GM21360 (cell line): Measurements from ENCODE around the gene NEK6.

Source experiments
- ATAC-seq: cut with Tn5 transposase; IDR thresholded peaks from one replicate; pipeline ENCODE4 v1.9.1; 2021; ENCODE audit warnings: mild to moderate bottlenecking, moderate library complexity; ENCODE audit not compliant: unreplicated experiment

NEK6 gene

DNA sequence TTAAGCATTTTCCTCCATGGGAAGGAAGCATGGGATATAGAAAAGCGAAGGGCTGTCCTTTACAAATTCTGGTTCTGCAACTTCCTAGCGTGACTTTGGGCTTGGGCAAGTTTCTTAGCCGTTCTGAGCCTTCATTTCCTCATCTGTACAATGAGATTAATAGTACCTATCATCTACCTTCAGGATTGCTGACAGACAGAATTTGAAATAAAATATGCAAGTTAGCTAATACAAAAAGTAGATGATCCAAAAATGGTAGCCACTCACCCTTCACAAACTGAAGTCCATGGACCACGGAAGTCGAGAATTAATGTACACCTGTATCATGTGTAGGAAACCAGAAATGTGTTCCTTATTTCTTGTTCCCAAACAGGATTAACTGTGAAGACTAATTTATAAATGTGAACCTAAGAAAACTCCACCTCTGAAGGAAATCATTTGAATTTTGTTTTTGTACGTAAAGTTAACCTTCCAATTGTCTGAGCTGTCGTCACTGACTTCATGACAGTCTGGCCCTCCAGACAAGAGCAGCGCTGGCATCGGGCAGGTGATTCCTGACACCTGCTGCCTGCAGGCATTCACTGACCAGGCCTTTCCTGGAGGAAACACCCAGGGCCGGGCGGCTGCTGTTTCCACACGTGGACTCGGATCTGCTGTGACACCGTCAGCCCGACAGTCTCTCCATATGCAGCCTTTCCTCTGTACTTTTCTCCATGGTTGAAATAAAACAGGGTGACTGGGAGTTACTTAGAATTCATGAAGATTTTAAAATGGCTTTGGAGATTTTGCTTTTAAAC, 94.1 kb downstream of the NEK6 start:
- ATAC-seq: no peak

DNA sequence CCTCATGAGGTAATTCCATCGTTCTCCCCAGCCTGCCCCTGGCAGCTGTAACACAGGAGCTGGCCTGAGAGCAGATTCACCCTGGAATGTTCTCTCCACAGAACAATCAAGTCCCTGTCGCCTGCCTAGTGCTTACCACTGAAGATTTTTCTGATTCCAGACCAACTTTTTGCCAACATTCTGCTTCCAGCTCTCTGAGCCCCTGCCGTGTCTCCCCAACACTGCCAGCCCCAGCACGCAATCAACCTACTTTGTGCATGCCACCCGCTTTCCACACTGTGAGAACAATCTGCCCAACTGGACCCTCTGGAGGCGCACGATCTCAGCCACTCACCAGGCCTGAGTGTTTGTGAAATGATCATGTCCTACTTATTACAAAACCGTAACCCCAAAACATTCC, 94.9 kb downstream of the NEK6 start:
- ATAC-seq: no peak

DNA sequence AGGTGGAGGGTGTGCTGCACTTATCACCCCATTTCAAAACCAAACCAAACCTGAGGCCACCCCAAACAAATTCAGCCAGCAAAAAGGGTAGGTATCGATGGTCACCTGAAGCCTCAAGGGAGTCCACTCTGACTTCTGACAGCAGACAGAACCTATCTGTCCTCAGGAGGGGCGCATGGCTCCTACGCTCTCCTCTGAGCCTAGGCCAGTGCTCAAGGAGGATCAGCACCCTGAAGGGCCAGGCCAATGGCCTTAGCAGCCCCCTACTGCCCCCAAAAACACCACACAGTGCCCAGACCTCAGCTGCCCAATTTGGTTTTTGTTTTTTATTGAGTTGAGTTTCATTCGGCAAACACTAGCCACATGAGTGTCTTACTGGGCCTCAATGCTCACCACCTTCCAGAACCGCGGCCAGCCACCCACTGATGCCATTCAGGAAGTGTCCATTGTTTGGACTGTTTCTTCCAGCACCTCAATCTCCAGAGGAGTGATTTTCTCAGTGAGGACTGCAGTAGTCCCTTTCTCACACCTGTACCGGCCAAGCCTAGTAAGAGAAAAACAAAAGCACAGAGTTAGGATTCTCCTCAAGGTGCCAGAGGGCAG, 95.5 kb downstream of the NEK6 start:
- no peak for ATAC-seq

DNA sequence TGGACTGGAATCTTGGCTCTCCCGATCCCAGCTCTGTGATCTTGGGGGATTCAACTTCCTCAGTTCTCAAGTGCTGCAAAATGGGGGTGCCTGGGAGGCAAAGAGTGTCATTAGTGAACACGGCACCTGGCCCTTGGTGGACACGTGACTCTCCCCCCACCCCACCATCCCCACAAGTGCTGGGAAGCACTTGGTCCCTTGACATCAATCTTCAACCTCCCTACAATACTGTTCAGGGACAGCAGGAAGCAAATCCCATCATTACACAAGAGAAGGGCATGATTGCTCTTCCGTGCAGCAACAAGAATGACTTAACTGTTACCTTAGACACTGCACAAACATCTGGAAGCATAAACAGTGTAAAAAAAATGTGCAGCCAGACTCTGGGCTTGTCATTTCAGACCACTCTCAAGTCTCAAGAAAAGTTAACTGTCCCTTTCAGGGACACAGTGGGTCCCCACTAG, 96.1 kb downstream of the NEK6 start:
- no peak for ATAC-seq

DNA sequence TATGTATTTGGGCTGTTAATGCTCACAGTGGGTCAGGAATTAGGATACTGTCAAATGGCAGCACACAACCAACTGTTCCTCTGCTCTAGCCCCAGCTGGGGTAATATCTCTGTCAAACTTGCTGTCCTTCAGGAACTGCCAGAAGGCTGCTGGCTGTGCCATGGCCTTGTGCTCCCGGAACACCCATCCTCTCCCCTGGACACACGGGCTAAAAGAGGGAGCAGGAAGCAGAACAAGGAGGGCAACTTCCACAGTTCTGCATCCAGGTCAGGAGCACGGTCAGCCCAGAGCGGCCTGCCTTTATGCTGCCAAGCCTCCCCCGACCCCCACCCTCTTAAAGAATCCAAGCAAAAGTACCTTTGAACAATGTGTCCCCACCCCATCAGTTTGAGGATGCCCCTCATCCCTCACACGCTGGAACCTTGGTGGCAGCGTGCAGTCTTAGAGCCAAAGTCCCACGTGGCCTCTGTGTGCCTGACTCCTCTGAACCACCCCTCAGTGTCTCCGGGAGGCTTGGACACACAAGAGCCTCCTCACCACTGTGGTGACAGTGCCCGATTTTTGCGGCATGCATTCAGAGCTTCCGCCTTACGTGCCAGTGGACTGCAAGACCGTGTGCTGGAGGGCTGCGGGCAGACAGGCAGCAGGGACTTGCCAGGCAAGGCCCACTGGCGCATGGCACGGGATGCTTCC, 96.7 kb downstream of the NEK6 start:
- ATAC-seq: no peak

- no peak for ATAC-seq
These were observed 97.5 kb downstream of the NEK6 start for GRCh38 chr9:124355039-124355940.

DNA sequence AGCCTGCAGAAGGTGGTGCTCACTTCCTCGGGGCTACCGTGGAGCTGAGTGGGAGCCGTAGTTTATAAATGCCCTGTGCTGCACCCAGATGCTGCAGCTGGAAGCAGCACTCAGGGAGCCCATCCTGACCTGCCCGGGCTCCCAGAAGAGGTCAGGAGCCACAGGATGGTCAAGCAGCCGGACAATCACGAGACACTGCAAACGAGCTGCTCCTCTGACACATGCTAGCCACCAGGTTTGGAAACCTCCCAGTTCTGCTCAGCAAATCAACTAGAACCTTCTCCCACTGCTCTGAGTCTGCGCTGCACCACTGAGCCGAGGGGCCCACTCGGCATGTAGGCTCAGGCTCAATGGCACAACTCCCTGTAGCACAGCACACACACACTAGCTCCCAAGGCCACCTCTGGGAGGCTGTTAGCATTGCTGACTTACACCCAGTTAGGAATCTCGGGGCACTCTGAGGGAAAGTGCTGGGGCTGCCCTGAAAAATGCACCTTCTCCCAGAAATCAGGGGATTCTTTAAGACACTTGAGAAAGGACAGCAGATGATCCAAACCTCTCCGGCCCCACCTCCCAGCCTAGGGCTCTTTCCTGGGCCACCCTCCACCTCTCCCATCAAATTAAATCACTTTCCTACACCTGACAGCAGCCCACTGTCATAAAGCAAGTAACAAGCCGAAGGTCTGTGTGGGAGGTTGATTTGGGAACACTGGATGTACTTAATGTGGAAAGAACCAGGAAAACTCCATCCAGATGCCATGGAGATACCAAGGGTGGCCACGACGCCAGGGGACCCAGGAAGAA, 98.4 kb downstream of the NEK6 start:
- ATAC-seq: no peak

DNA sequence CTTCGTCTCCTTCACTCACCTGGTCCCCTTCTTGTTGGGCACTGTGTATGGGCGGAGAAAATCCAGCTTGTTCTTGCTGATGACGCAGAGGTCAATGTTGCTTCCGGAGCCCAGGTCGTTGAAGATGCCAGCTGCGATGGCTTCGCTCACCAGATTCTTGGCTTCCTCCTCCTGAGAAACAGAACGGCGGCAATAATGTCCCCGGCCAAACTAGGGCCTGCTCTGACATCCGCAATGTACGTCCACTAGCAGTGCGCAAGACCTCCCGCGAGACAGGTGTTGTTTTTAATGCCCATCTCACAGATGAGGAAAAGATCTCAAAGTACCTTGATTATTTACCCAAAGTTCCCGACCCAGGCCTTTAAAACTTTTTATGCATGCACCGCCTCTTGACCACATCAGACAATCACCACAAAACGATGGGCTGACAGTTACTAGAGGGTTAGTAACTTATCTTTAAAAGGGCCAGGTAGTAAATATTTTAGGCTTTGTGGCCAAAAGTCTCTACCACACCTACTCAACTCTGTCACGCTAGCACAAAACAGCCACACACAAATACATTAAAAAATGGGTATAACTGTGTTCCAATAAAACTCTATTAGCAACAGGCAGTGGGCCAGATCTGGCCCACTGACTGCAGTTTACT, 99.1 kb downstream of the NEK6 start:
- no peak for ATAC-seq

DNA sequence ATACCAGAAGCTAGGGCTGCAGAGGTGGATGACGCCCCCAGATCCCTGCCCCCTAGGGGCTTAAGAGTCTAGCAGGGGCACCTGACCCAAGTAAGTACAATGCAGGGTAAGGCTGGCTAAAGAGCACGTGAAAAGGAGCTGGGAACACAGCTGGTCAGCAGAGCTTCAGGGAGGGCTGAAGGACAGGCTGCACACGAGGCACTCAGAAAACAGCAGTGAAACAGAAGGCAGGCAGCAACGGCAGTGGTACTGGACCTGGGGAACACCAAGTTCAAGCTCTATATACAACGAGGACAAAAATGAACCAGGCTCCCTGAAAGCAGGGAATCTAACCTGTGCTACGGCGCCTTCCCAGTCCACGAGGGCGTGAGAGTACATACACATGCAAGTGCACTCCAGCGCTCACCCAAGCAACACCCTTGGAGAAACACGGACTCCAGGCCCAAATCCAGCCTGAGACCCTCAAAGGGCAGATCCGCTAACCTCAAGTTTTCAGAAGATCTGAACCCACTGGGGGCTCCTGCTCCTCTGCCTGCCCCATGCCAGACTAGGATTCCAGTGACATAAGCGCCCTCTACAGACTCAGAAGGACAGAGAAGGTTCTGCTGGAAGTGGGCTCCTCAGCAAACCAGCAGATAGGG, 100.1 kb downstream of the NEK6 start:
- ATAC-seq: no peak

- ATAC-seq: no peak
These were observed 100.9 kb downstream of the NEK6 start for GRCh38 chr9:124358631-124359030.

DNA sequence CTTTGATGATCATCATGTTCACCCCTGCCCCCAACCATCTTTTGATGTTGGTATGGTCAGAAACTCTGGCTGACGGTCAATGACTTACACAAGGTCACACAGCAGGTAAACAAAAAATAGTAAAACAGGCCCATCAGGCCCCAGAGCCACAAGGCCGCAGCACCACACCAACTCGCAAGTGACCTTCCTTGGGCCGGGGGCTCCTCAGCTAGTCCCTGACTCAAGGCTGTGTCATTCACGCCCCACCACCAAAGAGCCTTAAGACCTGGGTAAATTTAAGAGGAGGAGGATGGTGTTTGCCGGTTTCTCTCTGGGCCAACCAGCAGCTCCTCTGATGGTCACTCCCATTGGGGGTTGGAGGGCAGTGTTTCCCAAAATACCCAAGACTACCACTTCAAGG, 101.7 kb downstream of the NEK6 start:
- ATAC-seq: no peak

DNA sequence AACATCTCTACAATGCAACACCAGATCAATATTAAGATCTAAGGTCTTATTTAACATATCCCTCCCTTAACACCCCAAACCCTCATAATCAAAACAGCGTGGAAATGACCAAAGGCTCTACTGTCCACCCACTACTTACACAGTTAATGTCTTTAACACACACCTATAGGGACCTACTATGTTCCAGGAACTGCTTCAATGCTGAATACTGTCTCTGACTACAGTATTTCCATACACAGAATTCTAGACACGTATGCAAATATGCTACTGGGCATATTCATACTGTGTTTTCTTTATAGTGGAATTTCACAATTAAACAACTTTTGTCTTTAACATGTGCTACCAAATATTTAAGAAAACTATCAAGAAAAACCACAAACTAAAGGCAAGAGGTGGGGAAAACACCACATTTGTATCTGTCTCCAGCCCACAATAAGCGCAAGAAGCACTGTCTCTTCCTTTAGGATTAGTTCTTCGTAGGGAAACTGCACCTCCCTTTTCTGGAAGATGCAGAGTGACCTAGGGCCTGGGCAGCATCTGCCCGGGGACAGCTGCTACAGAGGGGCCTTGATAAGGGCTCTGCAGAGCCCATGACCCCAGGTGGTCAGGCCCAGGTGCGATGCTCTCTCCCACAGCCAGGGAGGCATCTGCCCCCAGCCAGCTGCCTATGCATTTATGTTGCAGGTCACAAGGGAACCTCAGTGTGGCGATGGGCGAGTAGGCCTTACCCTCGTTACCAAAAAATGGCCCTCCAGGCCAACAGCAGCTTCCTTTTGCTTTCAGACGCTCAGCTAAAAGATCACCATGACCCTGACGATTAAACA, 102.3 kb downstream of the NEK6 start:
- no peak for ATAC-seq

DNA sequence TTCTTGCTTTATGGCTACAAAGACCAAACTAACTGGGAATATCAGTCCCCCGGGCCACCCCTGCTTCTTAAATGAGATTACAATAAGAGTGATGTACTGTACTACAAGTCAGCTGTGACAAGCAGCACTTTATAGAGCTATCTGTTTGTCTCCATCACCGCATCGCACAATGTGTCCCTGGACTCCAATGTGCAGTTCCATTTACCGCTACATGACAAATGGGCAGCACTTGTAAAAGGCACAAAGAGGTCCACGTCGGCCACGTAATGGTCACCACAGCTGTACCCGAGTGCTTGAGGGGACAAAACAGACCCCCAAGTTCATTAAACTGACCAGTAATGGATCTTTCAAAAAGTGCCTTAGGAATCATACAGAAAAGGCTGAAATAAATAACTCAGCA, 103.4 kb downstream of the NEK6 start:
- ATAC-seq: no peak

- ATAC-seq: no peak
These were observed 105.8 kb downstream of the NEK6 start for GRCh38 chr9:124363326-124364096.

- no peak for ATAC-seq
These were observed 106.4 kb downstream of the NEK6 start for GRCh38 chr9:124364141-124364540.

DNA sequence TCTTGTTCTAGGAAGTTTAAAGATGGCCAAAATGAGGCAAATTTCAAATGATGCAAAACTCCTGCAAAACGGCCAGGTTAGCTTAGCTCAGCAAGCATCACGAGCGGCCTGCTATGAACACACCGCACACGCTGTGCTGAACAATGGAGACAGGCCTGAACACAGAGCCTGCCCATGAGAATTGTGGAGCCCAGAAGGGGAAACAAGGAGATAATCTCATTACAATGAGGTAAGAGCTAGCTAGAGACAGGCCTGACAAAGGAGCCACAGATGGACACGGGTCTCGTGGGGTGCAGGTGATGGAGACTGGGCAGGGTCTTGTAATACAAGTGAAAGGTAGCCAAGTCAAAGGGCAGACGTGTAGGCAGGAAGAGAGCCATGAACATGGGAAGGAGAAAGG, 107.3 kb downstream of the NEK6 start:
- ATAC-seq: no peak

GRCh38 chr9:124366476-124367220, 108.9 kb downstream of the NEK6 start:
- ATAC-seq: no peak
